ENCODE measurements around the gene ZNF354C. TPM values are rescaled to one million over a fixed set of nuclear protein-coding genes. Genes with fewer than 3 reads are reported as not detected.

Gene ZNF354C
- total RNA-seq, 1 donor from 2014 or later, result 6.0 TPM

DNA sequence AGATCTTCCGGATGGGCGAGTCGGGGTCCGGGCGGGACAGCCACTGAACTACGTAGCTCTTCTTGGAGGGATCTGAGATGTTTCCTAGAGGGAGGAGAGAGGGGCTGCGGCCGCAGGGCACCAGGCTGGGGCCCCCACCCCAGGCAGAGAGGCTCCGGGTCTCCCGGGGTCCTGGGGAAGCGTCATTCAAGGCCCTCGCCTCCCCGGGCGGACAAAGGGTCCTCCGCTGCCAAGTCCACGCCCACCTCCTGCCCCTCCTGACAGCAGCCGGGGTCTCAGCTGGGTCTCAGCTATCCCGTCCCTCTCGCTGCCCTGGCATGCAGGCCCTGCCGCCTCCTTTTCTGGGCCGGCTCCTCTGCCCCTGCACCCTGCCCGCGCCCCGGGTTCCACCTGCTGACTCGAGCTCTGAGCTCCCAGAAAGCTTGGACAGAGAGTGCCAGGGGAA lies 61.5 kb downstream of the ZNF354C start:
- no peaks in the 10 kb centered on the region for H3K4me1 Mint-ChIP-seq (ENCODE audit: unreplicated experiment)
- H3K9me3 Mint-ChIP-seq (ENCODE audit: unreplicated experiment), result peaks cover 7% of the 10 kb centered on the region
- no peak for DNase-seq (ENCODE audit: low spot score)
- peaks cover 10% of the 10 kb centered on the region for H3K36me3 Mint-ChIP-seq (ENCODE audit: low read depth, unreplicated experiment)
- peaks cover 11% of the 10 kb centered on the region for H3K27me3 Mint-ChIP-seq (ENCODE audit: unreplicated experiment)
- no peak overlapping the region for H3K27ac Mint-ChIP-seq (ENCODE audit: unreplicated experiment)
- no peak overlapping the region for H3K4me3 Mint-ChIP-seq (ENCODE audit: unreplicated experiment)
- TF ChIP-seq, protein P1, sequence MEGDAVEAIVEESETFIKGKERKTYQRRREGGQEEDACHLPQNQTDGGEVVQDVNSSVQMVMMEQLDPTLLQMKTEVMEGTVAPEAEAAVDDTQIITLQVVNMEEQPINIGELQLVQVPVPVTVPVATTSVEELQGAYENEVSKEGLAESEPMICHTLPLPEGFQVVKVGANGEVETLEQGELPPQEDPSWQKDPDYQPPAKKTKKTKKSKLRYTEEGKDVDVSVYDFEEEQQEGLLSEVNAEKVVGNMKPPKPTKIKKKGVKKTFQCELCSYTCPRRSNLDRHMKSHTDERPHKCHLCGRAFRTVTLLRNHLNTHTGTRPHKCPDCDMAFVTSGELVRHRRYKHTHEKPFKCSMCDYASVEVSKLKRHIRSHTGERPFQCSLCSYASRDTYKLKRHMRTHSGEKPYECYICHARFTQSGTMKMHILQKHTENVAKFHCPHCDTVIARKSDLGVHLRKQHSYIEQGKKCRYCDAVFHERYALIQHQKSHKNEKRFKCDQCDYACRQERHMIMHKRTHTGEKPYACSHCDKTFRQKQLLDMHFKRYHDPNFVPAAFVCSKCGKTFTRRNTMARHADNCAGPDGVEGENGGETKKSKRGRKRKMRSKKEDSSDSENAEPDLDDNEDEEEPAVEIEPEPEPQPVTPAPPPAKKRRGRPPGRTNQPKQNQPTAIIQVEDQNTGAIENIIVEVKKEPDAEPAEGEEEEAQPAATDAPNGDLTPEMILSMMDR (IDR thresholded peaks at IDR 0.05; ENCODE audit: unreplicated experiment), result no peak

DNA sequence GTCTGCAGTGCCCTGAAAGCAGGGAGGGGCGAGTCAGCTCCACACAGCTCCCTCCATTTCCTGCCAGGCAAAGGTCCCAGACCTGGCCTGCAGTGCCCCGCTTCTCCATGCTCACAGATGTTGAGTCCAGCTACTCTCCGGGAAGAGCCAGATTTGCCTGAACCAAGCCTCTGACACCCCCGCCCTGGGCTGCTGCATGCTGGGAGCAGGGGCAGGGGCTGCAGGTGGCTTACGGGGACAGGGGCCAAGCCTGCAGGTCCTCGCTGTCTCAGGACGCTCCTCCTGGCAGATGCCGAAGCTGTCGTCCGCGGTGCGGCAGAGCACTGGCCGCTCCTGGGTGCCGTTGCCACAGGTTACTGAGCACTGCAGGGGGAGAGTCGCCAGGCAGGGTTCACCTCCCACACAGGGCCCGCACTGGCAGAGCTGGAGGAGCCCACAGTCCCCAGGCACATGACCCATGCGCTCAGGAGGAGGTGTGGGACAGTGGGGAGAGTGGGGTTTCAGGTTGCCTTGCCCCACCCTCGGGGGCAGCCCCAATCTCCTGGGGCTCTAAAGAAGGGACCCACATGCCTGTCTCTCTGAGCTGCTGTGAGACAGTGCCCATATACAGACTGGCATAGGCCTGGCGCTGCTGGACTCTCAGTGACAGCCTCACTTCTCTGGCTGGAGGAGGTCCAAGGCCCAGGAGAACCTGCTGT lies 62.4 kb downstream of the ZNF354C start:
- Mint-ChIP-seq H3K9me3 (ENCODE audit: unreplicated experiment) (peaks cover 7% of the 10 kb centered on the region), H3K27me3 (ENCODE audit: unreplicated experiment) (peaks cover 11% of the 10 kb centered on the region), H3K4me1 (ENCODE audit: unreplicated experiment) (no peaks in the 10 kb centered on the region), H3K36me3 (ENCODE audit: low read depth, unreplicated experiment) (peaks cover 10% of the 10 kb centered on the region), H3K4me3 (ENCODE audit: unreplicated experiment) (no peak overlapping the region), H3K27ac (ENCODE audit: unreplicated experiment) (no peak overlapping the region)
- DNase-seq (ENCODE audit: low spot score), result no peak
- TF ChIP-seq, protein P1 (IDR thresholded peaks at IDR 0.05; ENCODE audit: unreplicated experiment), result no peak

DNA sequence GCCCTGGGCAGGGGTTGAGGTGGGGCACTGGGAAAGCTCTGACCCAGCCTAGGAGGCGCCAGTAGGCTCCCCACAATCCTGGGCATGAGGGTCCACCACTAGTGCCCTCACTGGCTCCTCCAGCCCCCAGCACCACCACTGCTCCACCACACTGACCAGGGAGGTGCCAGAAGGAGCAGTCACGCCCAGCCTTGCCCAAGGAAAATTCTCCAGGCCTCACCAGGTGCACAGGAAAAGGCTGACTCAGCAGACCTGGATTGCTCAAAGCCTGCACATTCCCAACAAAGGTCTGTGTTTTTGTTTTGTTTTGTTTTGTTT lies 62.9 kb downstream of the ZNF354C start:
- no peaks in the 10 kb centered on the region for H3K4me1 Mint-ChIP-seq (ENCODE audit: unreplicated experiment)

DNA sequence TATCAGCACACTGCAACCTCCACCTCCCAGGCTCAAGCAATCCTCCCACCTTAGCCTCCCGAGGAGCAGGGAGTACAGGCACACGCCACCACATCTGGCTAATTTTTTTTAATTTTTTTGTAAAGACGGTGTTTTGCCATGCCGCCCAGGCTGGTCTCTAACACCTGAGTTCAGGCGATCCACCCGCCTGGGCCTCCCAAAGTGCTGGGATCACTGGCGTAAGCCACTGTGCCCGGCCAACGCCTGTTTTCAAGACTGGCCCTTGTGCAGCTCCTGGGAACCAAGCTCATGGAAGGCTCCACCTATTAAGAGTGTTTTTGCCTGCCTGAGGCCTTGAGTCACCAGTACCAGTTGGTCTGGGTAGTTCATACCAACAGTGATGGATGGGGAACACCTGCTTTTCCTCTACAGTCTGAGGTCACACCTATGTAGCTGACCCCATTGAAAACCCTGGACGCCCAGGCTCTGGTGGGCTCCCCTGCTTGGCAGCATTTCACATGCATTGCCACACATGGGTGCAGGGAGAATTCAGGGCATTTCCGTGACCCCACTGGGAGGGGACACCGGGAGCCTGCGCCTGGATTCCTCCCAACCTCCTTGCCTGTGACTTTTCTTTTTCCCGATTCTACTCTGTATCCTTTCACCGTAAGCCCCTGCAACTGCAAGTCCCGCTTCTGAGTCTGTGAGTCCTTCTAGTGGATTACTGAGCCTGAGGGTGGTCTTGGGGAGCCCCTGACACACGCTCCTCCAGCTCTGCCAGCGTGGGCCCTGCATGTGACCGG lies 63.5 kb downstream of the ZNF354C start:
- no peak overlapping the region for H3K4me3 Mint-ChIP-seq (ENCODE audit: unreplicated experiment)

More for the DNA sequence above, 62.9 kb downstream of the ZNF354C start:
- DNase-seq (ENCODE audit: low spot score), result no peak
- H3K27me3 Mint-ChIP-seq (ENCODE audit: unreplicated experiment), result peaks cover 12% of the 10 kb centered on the region
- H3K4me3 Mint-ChIP-seq (ENCODE audit: unreplicated experiment), result no peak overlapping the region
- no peak overlapping the region for H3K27ac Mint-ChIP-seq (ENCODE audit: unreplicated experiment)
- TF ChIP-seq, protein P1 (IDR thresholded peaks at IDR 0.05; ENCODE audit: unreplicated experiment), result no peak
- H3K36me3 Mint-ChIP-seq (ENCODE audit: low read depth, unreplicated experiment), result peaks cover 13% of the 10 kb centered on the region
- peaks cover 7% of the 10 kb centered on the region for H3K9me3 Mint-ChIP-seq (ENCODE audit: unreplicated experiment)

More for the DNA sequence above, 63.5 kb downstream of the ZNF354C start:
- TF ChIP-seq, protein P1 (IDR thresholded peaks at IDR 0.05; ENCODE audit: unreplicated experiment), result no peak
- Mint-ChIP-seq H3K36me3 (ENCODE audit: low read depth, unreplicated experiment) (peaks cover 15% of the 10 kb centered on the region), H3K9me3 (ENCODE audit: unreplicated experiment) (peaks cover 7% of the 10 kb centered on the region), H3K27ac (ENCODE audit: unreplicated experiment) (no peak overlapping the region), H3K4me1 (ENCODE audit: unreplicated experiment) (no peaks in the 10 kb centered on the region), H3K27me3 (ENCODE audit: unreplicated experiment) (peaks cover 12% of the 10 kb centered on the region)
- DNase-seq (ENCODE audit: low spot score), result no peak

Measured in endothelial cell (in vitro differentiated cells).